ENCODE results near the gene EPHB6. TPM values are rescaled to one million over a fixed set of nuclear protein-coding genes. Genes with fewer than 3 reads are reported as not detected.

The EPHB6 gene
- total and polyA plus RNA-seq, 10 of the 15 experiments (the other 5 are each of a cell fraction or from before 2014, with no cell fraction given): 0.06 to 1.3 (median 0.37) TPM; not detected in 2

- TF ChIP-seq CTCF (IDR thresholded peaks at IDR 0.05 in 2 of 3, conservative IDR thresholded peaks at IDR 0.05 in 1 of 3; ENCODE audit: control insufficient read depth in 2 of 3, extremely low read depth in 1 of 3, insufficient read depth in 1 of 3, low read depth in 3 of 3, low read length in 3 of 3): no peak
- TF ChIP-seq FOS (IDR thresholded peaks at IDR 0.05; ENCODE audit: borderline replicate concordance, extremely low read depth, insufficient read length): no peak
- no peak for TF ChIP-seq SIX5 (IDR thresholded peaks at IDR 0.05; ENCODE audit: low read depth, low read length, severe bottlenecking)
- TF ChIP-seq RCOR1 (conservative IDR thresholded peaks at IDR 0.05; ENCODE audit: low read depth, low read length): no peak
- peak; percentile 68; the same call in 1 of the 2 replicates for TF ChIP-seq ATF7 (IDR thresholded peaks at IDR 0.05; ENCODE audit: low read depth)
- no peak for TF ChIP-seq NR2C1 (IDR thresholded peaks at IDR 0.05)
- TF ChIP-seq RB1 (IDR thresholded peaks at IDR 0.05; ENCODE audit: borderline replicate concordance): no peak
- peak; percentile 71 to 85 for TF ChIP-seq IKZF2 (IDR thresholded peaks at IDR 0.05)
- peak; percentile 43; the same call in 1 of the 2 replicates for TF ChIP-seq ZNF384 (IDR thresholded peaks at IDR 0.05; ENCODE audit: borderline replicate concordance, low read depth, low read length)
- TF ChIP-seq DPF2 (IDR thresholded peaks at IDR 0.05): peak; percentile 57
- TF ChIP-seq SMARCA5 (IDR thresholded peaks at IDR 0.05): no peak
- TF ChIP-seq NFXL1 (IDR thresholded peaks at IDR 0.05; ENCODE audit: borderline replicate concordance): no peak
- peak; percentile 52; the same call in 1 of the 2 replicates for TF ChIP-seq PML (IDR thresholded peaks at IDR 0.05; ENCODE audit: low read length)
- peak; percentile 78 for TF ChIP-seq RUNX3 (IDR thresholded peaks at IDR 0.05; ENCODE audit: low read length)
- TF ChIP-seq POLR2AphosphoS5 (IDR thresholded peaks at IDR 0.05; ENCODE audit: low read length): 0 out of 2 replicates have a peak, but pooled peaks have one; percentile 6
- no peak for TF ChIP-seq SPI1 (IDR thresholded peaks at IDR 0.05; ENCODE audit: borderline replicate concordance, insufficient read depth, low read depth, low read length)
- TF ChIP-seq STAT1 (conservative IDR thresholded peaks at IDR 0.05): no peak
- TF ChIP-seq CBFB (IDR thresholded peaks at IDR 0.05; ENCODE audit: low read depth): 0 out of 2 replicates have a peak, but pooled peaks have one; percentile 42
- peak; percentile 17 for TF ChIP-seq KLF5 (IDR thresholded peaks at IDR 0.05; ENCODE audit: partially characterized antibody)
- TF ChIP-seq EGR1 (IDR thresholded peaks at IDR 0.05; ENCODE audit: borderline replicate concordance in 1 of 2, low read depth in 2 of 2, low read length in 2 of 2): no peak
- no peak for TF ChIP-seq CEBPB (IDR thresholded peaks at IDR 0.05; ENCODE audit: borderline replicate concordance in 1 of 2, low read depth in 2 of 2, low read length in 2 of 2)
- TF ChIP-seq IRF4 (IDR thresholded peaks at IDR 0.05; ENCODE audit: low read depth, low read length): peak; percentile 81
- TF ChIP-seq BMI1 (IDR thresholded peaks at IDR 0.05; ENCODE audit: borderline replicate concordance): no peak
- peak; percentile 58; the same call in 1 of the 2 replicates for TF ChIP-seq BCL11A (IDR thresholded peaks at IDR 0.05; ENCODE audit: low read depth, low read length)
- TF ChIP-seq CREB1 (IDR thresholded peaks at IDR 0.05; ENCODE audit: low read depth): 0 out of 2 replicates have a peak, but pooled peaks have one; percentile 39
- TF ChIP-seq ZNF592 (IDR thresholded peaks at IDR 0.05): 0 out of 2 replicates have a peak, but pooled peaks have one; percentile 26
Observed at GRCh38 chr7:142807855-142808460, 46.9 kb upstream of the EPHB6 start (continued).
